ENCODE measurements around the gene CD163L1. TPM values are rescaled to one million over a fixed set of nuclear protein-coding genes. Genes with fewer than 3 reads are reported as not detected.
"Not testable (repeated sequence)": the region's sequence is repeated elsewhere in the genome, so short reads cannot be mapped to it uniquely, and the experiment has no call there.

CD163L1 gene
- total RNA-seq, 2 experiments from 2014 or later: not detected

DNA sequence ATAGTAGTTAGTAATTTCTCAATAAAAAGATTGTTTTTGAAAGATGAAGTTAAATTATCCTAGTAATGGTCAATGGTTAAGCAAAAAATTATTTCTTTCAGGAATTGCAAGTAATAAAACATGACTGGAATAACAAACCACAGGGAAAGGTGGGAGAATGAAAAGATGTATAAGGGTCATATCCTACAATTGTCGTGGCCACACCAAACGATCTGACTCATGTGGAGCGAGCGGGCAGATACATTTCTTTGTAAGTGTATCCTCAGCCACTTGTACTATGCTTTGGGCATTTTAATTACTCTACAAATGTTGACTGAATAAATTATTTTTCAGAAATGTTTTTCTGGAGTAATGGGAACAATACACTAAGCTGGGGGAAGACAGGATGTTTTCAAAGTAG lies 94.5 kb downstream of the CD163L1 start:
- no peaks in the 10 kb centered on the region for H3K36me3 Mint-ChIP-seq (ENCODE audit: low read depth)
- peaks cover 14% of the 10 kb centered on the region for H3K4me1 Mint-ChIP-seq (ENCODE audit: low read depth)
- no peak overlapping the region for H3K27ac Mint-ChIP-seq
- CTCF ChIA-PET: interaction anchor here (1.5 kb wide), 1 partner anchor 112 kb away, joined by 4 read pairs; no protein-coding TSS in a partner anchor
- intact Hi-C loops (cut with micrococcal nuclease): no loop called here
- H3K9me3 Mint-ChIP-seq: peaks cover 9% of the 10 kb centered on the region
- H3K27me3 Mint-ChIP-seq (ENCODE audit: low read depth): peaks cover 1% of the 10 kb centered on the region
- no peak overlapping the region for H3K4me3 Mint-ChIP-seq
- no peak for DNase-seq

DNA sequence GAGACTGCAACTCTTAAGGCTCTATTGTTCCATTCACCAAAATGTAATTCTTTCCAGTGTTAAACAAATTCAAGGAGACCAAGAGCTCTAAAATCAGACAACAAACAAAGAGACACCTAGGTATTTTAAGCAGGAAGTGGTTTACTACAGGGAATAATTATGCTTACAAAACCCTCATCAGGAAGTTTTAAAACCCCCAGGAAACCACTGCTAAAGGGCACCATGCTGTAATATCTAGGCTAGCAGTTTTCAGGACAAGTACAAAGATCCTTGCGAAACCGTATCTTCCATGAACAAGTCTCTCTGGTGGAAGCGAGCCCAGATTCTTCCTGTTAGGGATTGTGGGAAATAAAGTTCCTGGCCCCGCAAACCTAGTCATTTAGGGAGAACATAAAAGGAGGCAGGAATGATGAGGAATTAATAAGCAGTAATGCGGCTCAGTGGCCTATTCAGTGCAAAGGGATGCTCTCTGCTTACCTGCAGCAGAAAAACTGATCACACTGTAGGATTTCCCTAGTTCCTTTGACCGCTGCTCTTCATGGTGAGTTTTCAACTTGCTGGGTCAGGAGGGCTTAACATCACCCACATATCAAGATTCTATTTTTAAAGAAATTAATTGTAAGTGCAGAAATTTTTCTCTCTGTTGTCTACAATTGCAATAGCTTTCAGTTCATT lies 97.3 kb downstream of the CD163L1 start:
- H3K4me3 Mint-ChIP-seq: no peak overlapping the region
- H3K27ac Mint-ChIP-seq: no peak overlapping the region
- no peak for DNase-seq
- no peaks in the 10 kb centered on the region for H3K36me3 Mint-ChIP-seq (ENCODE audit: low read depth)
- H3K4me1 Mint-ChIP-seq (ENCODE audit: low read depth): peaks cover 14% of the 10 kb centered on the region
- CTCF ChIA-PET: no interaction called here
- H3K9me3 Mint-ChIP-seq: peaks cover 18% of the 10 kb centered on the region
- intact Hi-C loops (cut with micrococcal nuclease): no loop called here
- H3K27me3 Mint-ChIP-seq (ENCODE audit: low read depth): peaks cover 1% of the 10 kb centered on the region

DNA sequence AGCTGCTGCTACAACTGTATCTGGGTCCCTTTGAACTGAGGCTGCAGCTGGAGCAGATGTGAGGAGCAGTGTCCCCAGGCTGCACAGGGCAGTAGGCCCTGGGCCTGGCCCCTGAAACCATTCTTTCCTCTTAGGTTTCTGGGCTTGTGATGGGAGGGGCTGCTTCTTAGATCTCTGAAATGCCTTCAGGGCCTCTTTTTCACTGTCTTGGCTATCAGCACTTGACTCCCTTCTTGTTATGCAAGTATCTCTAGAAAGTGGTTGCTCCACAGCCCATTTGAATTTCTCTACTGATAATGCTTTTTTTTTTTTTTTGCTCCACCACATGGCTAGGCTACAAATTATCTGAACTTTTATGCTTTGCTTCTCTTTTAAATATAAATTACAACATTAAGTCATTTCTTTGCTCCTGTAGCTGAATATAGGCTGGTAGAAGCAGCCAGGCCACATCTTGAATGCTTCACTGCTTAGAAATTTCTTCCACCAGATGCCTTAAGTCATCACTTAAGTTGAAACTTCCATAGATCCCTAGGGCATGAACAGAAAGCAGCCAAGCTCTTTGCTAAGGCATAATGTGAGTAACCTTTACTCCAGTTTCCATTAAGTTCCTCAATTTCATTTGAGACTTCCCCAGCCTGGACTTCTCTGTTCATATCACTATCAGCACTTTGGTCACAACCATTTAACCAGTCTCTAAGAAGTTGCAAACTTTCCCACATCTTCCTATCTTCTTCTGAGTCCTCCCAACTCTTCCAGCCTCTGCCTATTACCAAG lies 98.9 kb downstream of the CD163L1 start:
- CTCF ChIA-PET: no interaction called here
- no peak overlapping the region for H3K4me3 Mint-ChIP-seq
- intact Hi-C loops (cut with micrococcal nuclease): no loop called here

DNA sequence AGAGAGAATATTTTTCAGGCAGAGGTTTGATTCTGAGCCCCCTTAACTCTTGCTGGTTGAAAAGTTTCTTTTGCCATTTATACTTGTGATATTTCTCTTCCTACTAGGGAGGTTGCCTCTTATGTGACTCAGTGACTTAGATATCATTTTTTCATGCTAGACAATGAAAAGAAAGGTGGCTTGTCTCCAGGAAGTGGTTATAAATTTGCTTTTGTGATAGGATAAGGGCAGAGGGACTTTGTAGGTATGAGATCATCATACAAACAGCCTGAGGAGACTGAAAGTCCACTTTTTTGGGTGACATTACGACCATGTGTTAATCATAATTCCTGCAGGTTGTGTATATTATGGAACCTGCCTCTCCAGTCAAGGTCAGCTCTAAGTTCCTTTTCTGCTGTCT lies 104.3 kb downstream of the CD163L1 start:
- no peak overlapping the region for H3K4me3 Mint-ChIP-seq
- peaks cover 4% of the 10 kb centered on the region for H3K4me1 Mint-ChIP-seq (ENCODE audit: low read depth)
- no peaks in the 10 kb centered on the region for H3K27me3 Mint-ChIP-seq (ENCODE audit: low read depth)
- H3K9me3 Mint-ChIP-seq: peaks cover 12% of the 10 kb centered on the region
- no peaks in the 10 kb centered on the region for H3K36me3 Mint-ChIP-seq (ENCODE audit: low read depth)
- CTCF ChIA-PET: no interaction called here
- intact Hi-C loops (cut with micrococcal nuclease): no loop called here
- DNase-seq: no peak
- no peak overlapping the region for H3K27ac Mint-ChIP-seq

More for the DNA sequence above, 98.9 kb downstream of the CD163L1 start:
- Mint-ChIP-seq H3K27me3 (ENCODE audit: low read depth) (no peaks in the 10 kb centered on the region), H3K27ac (no peak overlapping the region), H3K9me3 (peaks cover 18% of the 10 kb centered on the region), H3K36me3 (ENCODE audit: low read depth) (no peaks in the 10 kb centered on the region), H3K4me1 (ENCODE audit: low read depth) (peaks cover 9% of the 10 kb centered on the region)
- no peak for DNase-seq

DNA sequence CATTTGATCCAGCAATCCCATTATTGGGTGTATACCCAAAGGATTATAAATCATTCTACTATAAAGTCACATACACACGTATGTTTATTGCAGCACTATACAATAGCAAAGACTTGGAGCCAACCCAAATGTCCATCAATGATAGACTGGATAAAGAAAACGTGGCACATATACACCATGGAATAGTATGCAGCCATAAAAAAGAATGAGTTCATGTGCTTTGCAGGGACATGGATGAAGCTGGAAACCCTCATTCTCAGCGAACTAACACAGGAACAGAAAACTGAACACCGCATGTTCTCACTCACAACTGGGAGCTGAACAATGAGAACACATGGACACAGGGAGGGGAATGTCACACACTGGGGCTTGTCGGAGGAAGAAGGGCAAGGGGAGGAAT lies 106.2 kb downstream of the CD163L1 start:
- H3K27me3 Mint-ChIP-seq (ENCODE audit: low read depth); H3K4me1 Mint-ChIP-seq (ENCODE audit: low read depth): not testable (repeated sequence)

DNA sequence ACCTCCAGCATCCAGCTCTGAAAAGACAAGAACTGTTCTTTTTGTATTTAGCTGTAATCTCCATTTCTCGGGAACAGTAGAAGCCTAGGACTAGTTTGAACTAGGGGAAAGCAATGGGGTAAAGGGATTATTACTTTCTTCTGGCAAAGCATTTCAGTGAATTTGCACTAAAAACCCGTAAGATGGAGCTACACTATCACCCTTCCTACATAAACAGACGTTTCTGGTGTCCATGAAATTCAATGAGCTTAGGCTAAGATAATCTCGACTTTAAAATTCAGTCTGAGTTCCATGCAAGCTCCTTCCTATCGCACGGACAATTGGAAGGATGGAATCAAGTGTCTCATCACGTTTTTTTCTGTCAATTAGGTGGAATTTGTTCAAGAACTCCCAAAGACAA lies 116.0 kb downstream of the CD163L1 start:
- Mint-ChIP-seq H3K27me3 (ENCODE audit: low read depth) (peaks cover 10% of the 10 kb centered on the region), H3K9me3 (peaks cover 4% of the 10 kb centered on the region), H3K36me3 (ENCODE audit: low read depth) (no peaks in the 10 kb centered on the region), H3K4me3 (no peak overlapping the region), H3K4me1 (ENCODE audit: low read depth) (peaks cover 3% of the 10 kb centered on the region), H3K27ac (no peak overlapping the region)
- intact Hi-C loops (cut with micrococcal nuclease): no loop called here
- DNase-seq: no peak
- CTCF ChIA-PET: interaction anchor here (0.6 kb wide), 1 partner anchor 40 kb away, joined by 4 read pairs; no protein-coding TSS in a partner anchor

More for the DNA sequence above, 106.2 kb downstream of the CD163L1 start:
- H3K9me3 Mint-ChIP-seq; DNase-seq; H3K27ac Mint-ChIP-seq; H3K36me3 Mint-ChIP-seq (ENCODE audit: low read depth); CTCF ChIA-PET; intact Hi-C loops (cut with micrococcal nuclease); H3K4me3 Mint-ChIP-seq: not testable (repeated sequence)

DNA sequence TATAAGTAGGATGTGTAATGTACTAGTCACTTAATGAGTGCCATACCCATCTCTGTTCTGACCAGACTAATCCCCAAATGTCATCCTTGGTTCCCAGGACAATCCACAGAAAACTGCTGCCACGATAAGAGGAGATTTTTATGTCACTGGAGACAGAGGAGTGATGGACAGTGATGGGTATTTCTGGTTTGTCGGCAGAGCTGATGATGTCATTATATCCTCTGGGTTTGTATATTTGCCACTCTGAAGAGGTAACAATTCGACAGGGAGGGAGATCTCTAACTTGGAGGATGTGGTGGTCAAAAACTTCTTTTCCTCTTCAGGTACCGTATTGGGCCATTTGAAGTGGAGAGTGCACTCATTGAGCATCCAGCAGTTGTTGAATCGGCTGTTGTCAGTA lies 119.8 kb downstream of the CD163L1 start:
- no peak overlapping the region for H3K27ac Mint-ChIP-seq
- intact Hi-C loops (cut with micrococcal nuclease): no loop called here

DNA sequence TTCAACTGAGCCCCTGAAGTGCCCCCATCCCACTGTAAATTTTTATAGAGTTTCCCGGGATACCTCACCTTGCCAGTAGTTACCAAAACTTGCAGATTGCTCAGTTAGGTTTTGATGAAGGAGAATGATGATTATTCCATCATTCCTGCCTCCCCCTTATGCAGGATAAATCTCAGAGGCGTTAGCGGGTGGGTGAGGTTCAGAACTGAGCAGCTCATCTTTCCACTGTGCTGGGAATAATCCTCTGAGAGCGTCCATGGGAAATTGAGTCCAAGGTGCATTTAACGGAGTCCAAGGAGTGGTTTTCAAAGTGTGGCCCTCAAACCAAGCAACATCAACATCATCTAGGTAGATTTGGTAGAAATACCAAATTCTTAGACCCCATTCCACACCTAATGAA lies 121.4 kb downstream of the CD163L1 start:
- DNase-seq: no peak
- intact Hi-C loops (cut with micrococcal nuclease): no loop called here
- Mint-ChIP-seq H3K4me3 (no peak overlapping the region), H3K9me3 (no peaks in the 10 kb centered on the region), H3K36me3 (ENCODE audit: low read depth) (no peaks in the 10 kb centered on the region), H3K27ac (no peak overlapping the region), H3K4me1 (ENCODE audit: low read depth) (no peaks in the 10 kb centered on the region), H3K27me3 (ENCODE audit: low read depth) (no peaks in the 10 kb centered on the region)
- CTCF ChIA-PET: no interaction called here

More for the DNA sequence above, 119.8 kb downstream of the CD163L1 start:
- no peak for DNase-seq
- CTCF ChIA-PET: no interaction called here
- no peaks in the 10 kb centered on the region for H3K36me3 Mint-ChIP-seq (ENCODE audit: low read depth)
- no peaks in the 10 kb centered on the region for H3K4me1 Mint-ChIP-seq (ENCODE audit: low read depth)
- H3K27me3 Mint-ChIP-seq (ENCODE audit: low read depth): peaks cover 2% of the 10 kb centered on the region
- no peaks in the 10 kb centered on the region for H3K9me3 Mint-ChIP-seq
- H3K4me3 Mint-ChIP-seq: no peak overlapping the region

DNA sequence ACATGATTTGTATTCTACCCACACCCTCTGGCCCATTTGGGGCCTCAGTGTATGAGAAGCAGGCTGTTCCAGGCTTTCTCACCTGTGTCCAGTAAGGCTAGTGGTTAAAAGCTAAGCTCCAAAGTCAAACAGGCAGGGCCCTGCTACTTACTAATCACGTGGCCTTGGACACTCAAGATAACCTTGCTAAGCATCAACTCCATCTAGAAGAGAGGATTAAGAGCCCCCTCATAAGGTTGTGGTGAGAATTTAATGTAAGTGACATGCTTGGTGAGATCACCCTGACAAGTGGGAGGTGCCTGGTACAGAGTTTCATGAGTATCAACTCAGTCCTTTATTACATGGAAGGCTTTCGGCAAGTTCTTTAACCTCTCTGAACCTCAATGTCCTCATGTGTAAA lies 122.3 kb downstream of the CD163L1 start:
- Mint-ChIP-seq H3K4me3 (no peak overlapping the region), H3K36me3 (ENCODE audit: low read depth) (no peaks in the 10 kb centered on the region), H3K4me1 (ENCODE audit: low read depth) (no peaks in the 10 kb centered on the region), H3K9me3 (no peaks in the 10 kb centered on the region), H3K27ac (no peak overlapping the region), H3K27me3 (ENCODE audit: low read depth) (no peaks in the 10 kb centered on the region)
- DNase-seq: no peak
- CTCF ChIA-PET: no interaction called here
- intact Hi-C loops (cut with micrococcal nuclease): no loop called here

DNA sequence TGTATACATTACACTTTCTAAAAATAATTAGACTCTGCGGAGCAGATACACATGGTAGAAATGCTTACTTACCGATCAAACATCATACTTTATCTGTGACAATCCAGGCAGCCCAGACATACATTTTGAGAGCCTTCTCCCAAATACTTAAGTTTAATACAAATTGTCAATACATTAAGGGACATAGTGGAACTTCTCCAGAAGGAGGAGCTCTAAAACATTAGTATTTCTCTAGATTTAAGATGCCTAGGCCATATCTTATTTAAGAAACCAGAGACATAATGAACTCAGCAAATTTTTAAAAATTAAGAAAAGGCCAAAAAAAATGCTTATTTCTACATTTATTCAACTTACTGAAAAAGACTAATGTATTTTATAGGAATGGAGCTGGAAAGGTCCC lies 124.0 kb downstream of the CD163L1 start:
- no peak overlapping the region for H3K4me3 Mint-ChIP-seq
- no peak for DNase-seq
- H3K36me3 Mint-ChIP-seq (ENCODE audit: low read depth): no peaks in the 10 kb centered on the region
- CTCF ChIA-PET: interaction anchor here (1.1 kb wide), 1 partner anchor 33 kb away, joined by 3 read pairs; no protein-coding TSS in a partner anchor
- H3K4me1 Mint-ChIP-seq (ENCODE audit: low read depth): no peaks in the 10 kb centered on the region
- intact Hi-C loops (cut with micrococcal nuclease): no loop called here
- H3K9me3 Mint-ChIP-seq: no peaks in the 10 kb centered on the region
- H3K27me3 Mint-ChIP-seq (ENCODE audit: low read depth): no peaks in the 10 kb centered on the region
- H3K27ac Mint-ChIP-seq: no peak overlapping the region

DNA sequence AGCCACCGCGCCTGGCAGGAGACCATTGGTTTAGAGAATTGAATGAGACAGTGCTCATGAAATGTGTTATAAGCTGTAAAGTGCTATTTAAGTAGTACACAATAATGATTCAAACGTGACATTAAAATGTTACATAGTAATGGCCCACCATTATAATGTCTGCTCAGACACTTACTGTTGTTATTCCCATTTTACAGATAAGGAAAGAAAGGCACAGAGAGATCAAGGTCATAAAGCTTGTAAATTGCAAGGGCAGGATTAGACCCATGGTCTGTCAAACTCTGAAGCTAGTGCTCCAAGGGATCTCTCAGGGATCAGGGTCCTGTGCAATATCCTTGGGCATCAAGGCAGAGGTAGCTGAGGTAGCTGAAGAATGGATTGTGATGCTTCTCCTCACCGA lies 133.9 kb downstream of the CD163L1 start:
- CTCF ChIA-PET: no interaction called here
- no peaks in the 10 kb centered on the region for H3K4me1 Mint-ChIP-seq (ENCODE audit: low read depth)
- no peaks in the 10 kb centered on the region for H3K9me3 Mint-ChIP-seq
- no peaks in the 10 kb centered on the region for H3K36me3 Mint-ChIP-seq (ENCODE audit: low read depth)
- H3K4me3 Mint-ChIP-seq: no peak overlapping the region
- no peak for DNase-seq
- no peaks in the 10 kb centered on the region for H3K27me3 Mint-ChIP-seq (ENCODE audit: low read depth)
- no peak overlapping the region for H3K27ac Mint-ChIP-seq
- intact Hi-C loops (cut with micrococcal nuclease): no loop called here

All from activated naive CD4-positive, alpha-beta T cell treated with anti-CD3 and anti-CD28 coated beads for 36 hours (primary cell).